K562 (cell line): Measurements from ENCODE around the gene GABRA1. TPM values are rescaled to one million over a fixed set of nuclear protein-coding genes. Genes with fewer than 3 reads are reported as not detected.

Experiments used
- ATAC-seq: fragments of 200-7000 bp; cut with Tn5 transposase; 3 replicates; pipeline ENCODE4 v1.9.1; 2020; ENCODE audit warnings: moderate library complexity
- BruUV-seq: library from RNA; stranded (reverse); fragments of 400-500 nt; replicated peaks from 2 replicates; lab custom pipeline; 2021; lab: Mats Ljungman, UMichigan
- CTCF ChIA-PET: fragments of 300-600 bp; formaldehyde crosslinking; extraction: SDS; loops from one replicate; lab custom pipeline; 2021; ENCODE audit warnings: low intra/inter-chr PET ratio; lab: Yijun Ruan, JAX
- POLR2A ChIA-PET: fragments of 300-600, 350-650 bp; sonication (Branson Sonifier 250); formaldehyde crosslinking; extraction: SDS; loops from one replicate; lab custom pipeline; 2021; ENCODE audit warnings: antibody characterized with exemption, inconsistent platforms; lab: Yijun Ruan, JAX
- DNase-seq, 4 experiments: peaks; one replicate each; pipeline versions ENCODE4 v3.0.0 to v3.0.0-alpha.2; 2011 to 2018; ENCODE audit warnings: low spot score in 3 of 4, mixed read lengths in 3 of 4; ENCODE audit errors: extremely low read depth in 1 of 4
- FAIRE-seq: peaks from 2 replicates; lab custom pipeline; 2011; peaks lifted over from hg19 to GRCh38; lab: Jason Lieb, UNC
- H2AFZ ChIP-seq: 2 replicates; pipeline ENCODE4 v1.6.0; 2011; ENCODE audit warnings: low read depth, low read length, control low read depth, inconsistent platforms
- H3K27ac ChIP-seq: fragments of 200-600 bp; 3 replicates; pipeline ENCODE4 v1.8.0; 2011; ENCODE audit warnings: low read depth, mild to moderate bottlenecking, control low read depth, inconsistent platforms, low read length, moderate library complexity, mixed read lengths; ENCODE audit errors: extremely low read depth
- H3K27me3 ChIP-seq, 2 experiments: fragments of 300-600 bp in 1 of 2; 2 replicates in 1 of 2; 3 replicates in 1 of 2; pipeline versions ENCODE4 v1.6.0 to v1.8.0; 2011; ENCODE audit warnings: inconsistent platforms in 2 of 2, low read length in 2 of 2, mild to moderate bottlenecking in 1 of 2, mixed read lengths in 1 of 2, moderate library complexity in 1 of 2; ENCODE audit not compliant: control insufficient read depth in 2 of 2, insufficient read depth in 2 of 2
- H3K36me3 ChIP-seq: fragments of 300-600 bp; 3 replicates; pipeline ENCODE4 v1.8.0; 2011; ENCODE audit warnings: mild to moderate bottlenecking, low read length, inconsistent platforms; ENCODE audit not compliant: control insufficient read depth, insufficient read depth
- H3K4me1 ChIP-seq, 2 experiments: fragments of 200-600 bp in 1 of 2; replicated peaks in 1 of 2; 2 replicates in 1 of 2; 3 replicates in 1 of 2; pipeline versions ENCODE4 v1.5.1 to v1.8.0; 2011; ENCODE audit warnings: inconsistent platforms in 2 of 2, low read length in 2 of 2, mild to moderate bottlenecking in 1 of 2, mixed read lengths in 1 of 2, moderate library complexity in 1 of 2; ENCODE audit not compliant: control insufficient read depth in 2 of 2, insufficient read depth in 2 of 2
- H3K4me2 ChIP-seq: 2 replicates; pipeline ENCODE4 v1.6.1; 2011; ENCODE audit warnings: low read length, control low read depth, inconsistent platforms, mixed read lengths; ENCODE audit not compliant: insufficient read depth
- H3K4me3 ChIP-seq: fragments of 200-600 bp; sonication (generic), shearing (Covaris generic); 2 replicates; pipeline ENCODE4 v1.5.1; 2016; ENCODE audit warnings: control low read depth, inconsistent platforms
- H3K79me2 ChIP-seq: fragments of 200-600 bp; 3 replicates; pipeline ENCODE4 v1.8.0; 2011; ENCODE audit warnings: low read length, inconsistent platforms; ENCODE audit not compliant: control insufficient read depth, insufficient read depth
- H3K9ac ChIP-seq, 2 experiments: 2 replicates each; pipeline versions ENCODE4 v1.6.0 to v1.6.1; 2011; ENCODE audit warnings: low read depth in 2 of 2, low read length in 2 of 2, control low read depth in 1 of 2, inconsistent platforms in 1 of 2, mild to moderate bottlenecking in 1 of 2, mixed read lengths in 1 of 2; ENCODE audit not compliant: insufficient read depth in 1 of 2
- H3K9me1 ChIP-seq: one replicate; pipeline ENCODE4 v1.6.0; 2011; ENCODE audit warnings: inconsistent platforms, mild to moderate bottlenecking, low read length, moderate library complexity; ENCODE audit not compliant: control insufficient read depth, insufficient read depth
- H3K9me3 ChIP-seq: replicated peaks from 2 replicates; pipeline ENCODE4 v1.5.1; 2011; ENCODE audit warnings: low read depth, low read length, inconsistent platforms; ENCODE audit not compliant: control insufficient read depth, insufficient read depth
- H4K20me1 ChIP-seq: replicated peaks from 2 replicates; pipeline ENCODE4 v1.6.1; 2011; ENCODE audit warnings: low read length, inconsistent platforms, mixed read lengths; ENCODE audit not compliant: control insufficient read depth, insufficient read depth
- IFI16 ChIP-seq: fragments of 250-450 bp; sonication (Bioruptor Pico); IDR thresholded peaks from 2 replicates; pipeline ENCODE4 v2.1.2; 2022; ENCODE audit warnings: mild to moderate bottlenecking, inconsistent platforms
- ILF3 ChIP-seq: fragments of 450-650 bp; IDR thresholded peaks from 2 replicates; pipeline ENCODE4 v1.6.1; 2018; ENCODE audit warnings: antibody characterized with exemption, mild to moderate bottlenecking, moderate library complexity, borderline replicate concordance
- MCM7 ChIP-seq, 2 experiments: fragments of 450-650 bp; IDR thresholded peaks; 2 replicates each; pipeline ENCODE4 v1.6.1; 2016 to 2018
- RAD21 ChIP-seq, 2 experiments: fragments of 250-450 bp in 1 of 2; fragments of 450-650 bp in 1 of 2; sonication (Bioruptor Pico) in 1 of 2; formaldehyde crosslinking in 1 of 2; IDR thresholded peaks in 1 of 2; conservative IDR thresholded peaks in 1 of 2; 2 replicates each; pipeline versions ENCODE4 v1.4.0 to v1.8.0; 2020 to 2022; ENCODE audit warnings: mild to moderate bottlenecking in 2 of 2, moderate library complexity in 1 of 2
- SMARCE1 ChIP-seq: fragments of 450-650 bp; IDR thresholded peaks from 2 replicates; pipeline ENCODE4 v1.7.1; 2016; ENCODE audit warnings: mild to moderate bottlenecking
- TCFL5 ChIP-seq: fragments of 250-450 bp; sonication (Bioruptor Pico); conservative IDR thresholded peaks from 2 replicates; pipeline ENCODE4 v1.6.1; 2021; ENCODE audit warnings: mild to moderate bottlenecking, moderate library complexity, matching md5 sums
- TRIM28 ChIP-seq: fragments of 450-650 bp; IDR thresholded peaks from 2 replicates; pipeline ENCODE4 v1.6.1; 2017
- ZC3H8 ChIP-seq: fragments of 450-650 bp; IDR thresholded peaks from 2 replicates; pipeline ENCODE4 v1.6.1; 2017
- ZNF24 ChIP-seq: fragments of 450-650 bp; IDR thresholded peaks from 2 replicates; pipeline ENCODE4 v1.6.1; 2016
- ZNF57 ChIP-seq: fragments of 450-650 bp; formaldehyde crosslinking; IDR thresholded peaks from 2 replicates; pipeline ENCODE4 v1.4.0; 2020; ENCODE audit warnings: mild to moderate bottlenecking, moderate library complexity
- ZNF699 ChIP-seq: fragments of 250-450 bp; sonication (Bioruptor Pico); IDR thresholded peaks from 2 replicates; pipeline ENCODE4 v1.8.0; 2021; ENCODE audit warnings: mild to moderate bottlenecking, moderate library complexity; ENCODE audit not compliant: insufficient replicate concordance
- WGBS: fragments of 100-300 bp; shearing (Covaris generic); methylation state at CpG from one replicate; pipeline ENCODE4 v1.1.6; 2016; ENCODE audit warnings: low coverage, mixed read lengths; ENCODE audit not compliant: insufficient coverage; ENCODE audit errors: missing lambda C conversion rate; 5-methylcytosine and 5-hydroxymethylcytosine counted together
- in situ Hi-C: fragments of 300-500 bp; cut with MboI; formaldehyde crosslinking; loops from 4 replicates; pipeline ENCODE4 v1.15.0; 2018; ENCODE audit warnings: inconsistent platforms, mixed read lengths
- intact Hi-C: fragments of 100-400 bp; cut with micrococcal nuclease; formaldehyde crosslinking; loops from 2 replicates; pipeline ENCODE4 v1.14.2; 2022
- polyA plus RNA-seq, 8 experiments: library from polyadenylated mRNA; depleted of rRNA in 4 of 8; stranded (reverse) in 5 of 8; unstranded in 3 of 8; fragments of >200 nt; fragmentation: Nextera tagmentation in 2 of 8; fragmentation: Illumina TruSeq in 1 of 8; extraction: Ambion mirVana in 2 of 8; extraction: Trizol in 1 of 8; gene quantifications; 2 replicates each; pipeline versions ENCODE4 v1.2.1 to v1.2.3, GENCODE V29; 2011 to 2014; ENCODE audit warnings: inconsistent platforms in 1 of 8, missing spikeins in 1 of 8
- total RNA-seq, 7 experiments: library from RNA; depleted of rRNA in 6 of 7; stranded (reverse); fragments of >200 nt in 6 of 7; fragmentation: Illumina TruSeq in 2 of 7; extraction: Trizol in 2 of 7; gene quantifications; 2 replicates each; pipeline versions ENCODE4 v1.2.1 to v1.2.3, GENCODE V29; 2011 to 2021; ENCODE audit warnings: low replicate concordance in 1 of 7
- TF ChIP-seq, protein P1 (sequence below): fragments of 250-450 bp; sonication (Bioruptor Pico); IDR thresholded peaks from 2 replicates; pipeline ENCODE4 v1.5.0; 2021
- TF ChIP-seq, protein P2 (sequence below): fragments of 450-650 bp; conservative IDR thresholded peaks from 2 replicates; pipeline ENCODE4 v1.6.1; 2016; ENCODE audit warnings: missing genetic modification characterization, low read depth, mild to moderate bottlenecking, control low read depth, missing compliant biosample characterization

GABRA1 gene
- total and polyA plus RNA-seq, 9 of the 15 experiments (the other 6 are each of a cell fraction or from before 2014, with no cell fraction given): 0.07 TPM; not detected in 8

DNA sequence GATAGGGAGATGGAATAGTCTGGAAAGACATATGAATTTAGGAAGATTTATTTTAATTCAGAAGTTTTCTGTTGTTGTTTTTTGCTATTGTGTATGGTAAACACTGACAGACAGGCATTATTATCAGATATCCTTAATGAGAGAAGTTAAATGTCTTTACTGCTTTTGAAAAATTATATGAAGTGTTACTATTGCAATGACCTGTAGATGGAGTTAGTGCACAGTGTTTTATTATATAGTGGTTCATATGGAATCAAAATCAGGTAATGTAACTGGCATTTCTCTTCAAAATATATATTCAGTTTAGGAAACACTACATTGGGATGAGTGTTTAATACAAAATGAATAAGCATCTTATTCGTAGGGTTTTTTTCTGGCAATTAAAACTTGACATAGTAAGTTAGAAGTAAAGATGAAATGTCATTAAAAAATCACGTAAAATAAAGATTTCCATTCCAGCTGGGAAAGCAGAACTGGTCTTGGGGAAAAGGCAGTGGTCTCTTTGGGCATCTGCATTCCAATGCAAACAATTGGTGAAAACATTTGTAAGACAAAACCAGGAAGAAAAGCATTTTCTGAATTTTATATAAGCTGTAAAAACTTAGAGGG lies 3.9 kb downstream of the GABRA1 start:
- no peak overlapping the region for H3K9ac ChIP-seq
- no peaks in the 10 kb centered on the region for H3K9me3 ChIP-seq
- H3K9me1 ChIP-seq: no peaks in the 10 kb centered on the region
- peak; percentile 12 to 39; a peak in 1 of 4 replicates for TF ChIP-seq RAD21 (CRISPR knock-in tag; conservative IDR thresholded peaks at IDR 0.05 in 1 of 2, IDR thresholded peaks at IDR 0.05 in 1 of 2)
- no peak for TF ChIP-seq TRIM28
- H2AFZ ChIP-seq: no peak overlapping the region
- H3K79me2 ChIP-seq: no peaks in the 10 kb centered on the region
- CTCF ChIA-PET: no interaction called here
- ATAC-seq: no peak
- H4K20me1 ChIP-seq: no peaks in the 10 kb centered on the region
- no peaks in the 10 kb centered on the region for H3K27me3 ChIP-seq
- POLR2A ChIA-PET: no interaction called here
- H3K4me3 ChIP-seq: no peak overlapping the region
- BruUV-seq: no TSS peak
- DNase-seq: no peak
- FAIRE-seq: no peak
- intact Hi-C loops: no loop called here
- H3K27ac ChIP-seq: no peak overlapping the region
- no peak overlapping the region for H3K4me2 ChIP-seq
- no peaks in the 10 kb centered on the region for H3K36me3 ChIP-seq
- 0% methylated on average over 2 of the region's 2 CpGs for WGBS
- no peaks in the 10 kb centered on the region for H3K4me1 ChIP-seq
- in situ Hi-C loops: no loop called here

DNA sequence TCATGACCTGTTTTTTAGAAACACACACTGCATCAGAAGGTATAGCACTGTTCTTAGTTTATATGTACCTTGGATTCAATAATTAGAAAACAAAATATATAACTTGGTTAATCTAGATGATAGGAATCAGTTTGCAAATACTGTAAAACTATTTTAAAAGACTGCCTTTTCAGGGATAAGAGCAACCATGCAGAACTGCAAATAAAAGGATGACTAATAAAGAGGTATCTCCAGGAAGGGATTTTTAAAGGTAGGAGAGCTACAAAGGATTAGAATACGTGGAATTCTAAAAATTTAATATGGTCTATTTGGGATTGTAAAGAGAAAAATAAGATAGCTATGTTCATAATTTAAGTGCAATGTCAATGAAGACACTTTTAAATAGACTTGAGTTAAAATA lies 9.4 kb downstream of the GABRA1 start:
- FAIRE-seq: no peak
- intact Hi-C loops: no loop called here
- no peak for TF ChIP-seq ZC3H8
- TF ChIP-seq ILF3: no peak
- TF ChIP-seq ZNF24: no peak
- TF ChIP-seq SMARCE1: no peak
- no peak for TF ChIP-seq ZNF57 (CRISPR knock-in tag)
- TF ChIP-seq IFI16 (CRISPR knock-in tag): no peak
- TF ChIP-seq, protein P1, sequence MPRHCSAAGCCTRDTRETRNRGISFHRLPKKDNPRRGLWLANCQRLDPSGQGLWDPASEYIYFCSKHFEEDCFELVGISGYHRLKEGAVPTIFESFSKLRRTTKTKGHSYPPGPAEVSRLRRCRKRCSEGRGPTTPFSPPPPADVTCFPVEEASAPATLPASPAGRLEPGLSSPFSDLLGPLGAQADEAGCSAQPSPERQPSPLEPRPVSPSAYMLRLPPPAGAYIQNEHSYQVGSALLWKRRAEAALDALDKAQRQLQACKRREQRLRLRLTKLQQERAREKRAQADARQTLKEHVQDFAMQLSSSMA (CRISPR knock-in tag): no peak
- TF ChIP-seq TCFL5 (CRISPR knock-in tag): no peak
- no peak for TF ChIP-seq ZNF699 (CRISPR knock-in tag)
- TF ChIP-seq, protein P2, sequence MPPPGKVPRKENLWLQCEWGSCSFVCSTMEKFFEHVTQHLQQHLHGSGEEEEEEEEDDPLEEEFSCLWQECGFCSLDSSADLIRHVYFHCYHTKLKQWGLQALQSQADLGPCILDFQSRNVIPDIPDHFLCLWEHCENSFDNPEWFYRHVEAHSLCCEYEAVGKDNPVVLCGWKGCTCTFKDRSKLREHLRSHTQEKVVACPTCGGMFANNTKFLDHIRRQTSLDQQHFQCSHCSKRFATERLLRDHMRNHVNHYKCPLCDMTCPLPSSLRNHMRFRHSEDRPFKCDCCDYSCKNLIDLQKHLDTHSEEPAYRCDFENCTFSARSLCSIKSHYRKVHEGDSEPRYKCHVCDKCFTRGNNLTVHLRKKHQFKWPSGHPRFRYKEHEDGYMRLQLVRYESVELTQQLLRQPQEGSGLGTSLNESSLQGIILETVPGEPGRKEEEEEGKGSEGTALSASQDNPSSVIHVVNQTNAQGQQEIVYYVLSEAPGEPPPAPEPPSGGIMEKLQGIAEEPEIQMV (tag): no peak
- no peak for TF ChIP-seq MCM7 (IDR thresholded peaks at IDR 0.05)

More for the DNA sequence above, 9.4 kb downstream of the GABRA1 start:
- H3K4me3 ChIP-seq: no peak overlapping the region
- H4K20me1 ChIP-seq: no peaks in the 10 kb centered on the region
- H2AFZ ChIP-seq: no peak overlapping the region
- WGBS: 0% methylated on average over 1 of the region's 1 CpG
- H3K27me3 ChIP-seq: no peaks in the 10 kb centered on the region
- in situ Hi-C loops: no loop called here
- ATAC-seq (no peak), DNase-seq (no peak)
- ChIA-PET CTCF (no interaction called here), POLR2A (no interaction called here)
- H3K27ac ChIP-seq: no peak overlapping the region
- BruUV-seq: no TSS peak
- H3K9ac ChIP-seq: no peak overlapping the region
- H3K4me1 ChIP-seq: no peaks in the 10 kb centered on the region
- no peaks in the 10 kb centered on the region for H3K9me3 ChIP-seq
- H3K79me2 ChIP-seq: no peaks in the 10 kb centered on the region
- H3K9me1 ChIP-seq: no peaks in the 10 kb centered on the region
- H3K36me3 ChIP-seq: no peaks in the 10 kb centered on the region
- no peak overlapping the region for H3K4me2 ChIP-seq
